Liver (tissue), 9 donors: ENCODE data around the gene TBX1. TPM values are rescaled to one million over a fixed set of nuclear protein-coding genes. Genes with fewer than 3 reads are reported as not detected.

Experiments
- DNase-seq: peaks from one replicate; pipeline ENCODE4 v3.0.0-alpha.2; 2017; ENCODE audit warnings: low spot score
- H3K27ac ChIP-seq, 2 donors: one replicate each; pipeline ENCODE4 v1.7.0; 2013; ENCODE audit warnings: inconsistent platforms in 2 of 2, low read length in 2 of 2, control low read depth in 1 of 2, low read depth in 1 of 2, mild to moderate bottlenecking in 1 of 2
- H3K27me3 ChIP-seq, 4 donors: one replicate each; pipeline versions ENCODE4 v1.6.1 to v1.7.0; 2013; ENCODE audit warnings: low read length in 3 of 4, inconsistent platforms in 1 of 4, mild to moderate bottlenecking in 1 of 4, moderate library complexity in 1 of 4; ENCODE audit not compliant: control insufficient read depth in 4 of 4, insufficient read depth in 4 of 4
- H3K36me3 ChIP-seq, 4 donors: one replicate each; pipeline versions ENCODE4 v1.6.1 to v1.7.0; 2013; ENCODE audit warnings: low read length in 3 of 4, mild to moderate bottlenecking in 3 of 4, low read depth in 1 of 4, moderate library complexity in 1 of 4; ENCODE audit not compliant: control insufficient read depth in 4 of 4, insufficient read depth in 3 of 4
- H3K4me1 ChIP-seq, 4 donors: one replicate each; pipeline versions ENCODE4 v1.6.1 to v1.7.0; 2013; ENCODE audit warnings: low read length in 3 of 4, mild to moderate bottlenecking in 3 of 4, moderate library complexity in 1 of 4; ENCODE audit not compliant: control insufficient read depth in 4 of 4, insufficient read depth in 4 of 4
- H3K4me3 ChIP-seq, 3 donors: one replicate each; pipeline versions ENCODE4 v1.6.1 to v1.7.0; 2013; ENCODE audit warnings: low read length in 3 of 3, control low read depth in 1 of 3, low read depth in 1 of 3, mild to moderate bottlenecking in 1 of 3
- H3K9ac ChIP-seq, 2 donors: one replicate each; pipeline ENCODE4 v1.7.0; 2013; ENCODE audit warnings: low read length in 2 of 2, mild to moderate bottlenecking in 2 of 2, moderate library complexity in 2 of 2, control low read depth in 1 of 2, low read depth in 1 of 2
- H3K9me3 ChIP-seq, 4 donors: one replicate each; pipeline versions ENCODE4 v1.6.1 to v1.7.0; 2013; ENCODE audit warnings: low read length in 3 of 4; ENCODE audit not compliant: control insufficient read depth in 4 of 4
- EGR1 ChIP-seq, 2 donors: IDR thresholded peaks; 2 replicates each; pipeline ENCODE4 v1.6.1; 2016 to 2018; ENCODE audit warnings: antibody characterized with exemption in 2 of 2, low read depth in 2 of 2
- FOXA1 ChIP-seq: IDR thresholded peaks from 2 replicates; pipeline ENCODE4 v1.6.1; 2016; ENCODE audit warnings: antibody characterized with exemption
- FOXA2 ChIP-seq: IDR thresholded peaks from 2 replicates; pipeline ENCODE4 v1.6.1; 2016; ENCODE audit warnings: antibody characterized with exemption
- GABPA ChIP-seq, 2 donors: IDR thresholded peaks in 1 of 2; conservative IDR thresholded peaks in 1 of 2; 2 replicates each; pipeline ENCODE4 v1.6.1; 2016; ENCODE audit warnings: antibody characterized with exemption in 2 of 2, mild to moderate bottlenecking in 1 of 2, moderate library complexity in 1 of 2
- HNF4A ChIP-seq, 2 donors: conservative IDR thresholded peaks; 2 replicates each; pipeline ENCODE4 v1.6.1; 2016; ENCODE audit warnings: antibody characterized with exemption in 2 of 2, mild to moderate bottlenecking in 2 of 2
- HNF4G ChIP-seq: IDR thresholded peaks from 2 replicates; pipeline ENCODE4 v1.6.1; 2016; ENCODE audit warnings: antibody characterized with exemption
- JUND ChIP-seq, 2 donors: IDR thresholded peaks; 2 replicates each; pipeline ENCODE4 v1.6.1; 2016; ENCODE audit warnings: antibody characterized with exemption in 2 of 2
- NR2F2 ChIP-seq: IDR thresholded peaks from 2 replicates; pipeline ENCODE4 v1.6.1; 2016; ENCODE audit warnings: antibody characterized with exemption
- RAD21 ChIP-seq, 2 donors: IDR thresholded peaks; 2 replicates each; pipeline ENCODE4 v1.6.1; 2016; ENCODE audit warnings: antibody characterized with exemption in 2 of 2, mild to moderate bottlenecking in 2 of 2
- RXRA ChIP-seq, 2 donors: IDR thresholded peaks; 2 replicates each; pipeline ENCODE4 v1.6.1; 2017 to 2018; ENCODE audit warnings: antibody characterized with exemption in 2 of 2, mild to moderate bottlenecking in 1 of 2
- SP1 ChIP-seq: IDR thresholded peaks from 2 replicates; pipeline ENCODE4 v1.6.1; 2018; ENCODE audit warnings: antibody characterized with exemption, mild to moderate bottlenecking
- TAF1 ChIP-seq: conservative IDR thresholded peaks from 2 replicates; pipeline ENCODE4 v1.6.1; 2016; ENCODE audit warnings: antibody characterized with exemption, mild to moderate bottlenecking
- YY1 ChIP-seq: IDR thresholded peaks from 2 replicates; pipeline ENCODE4 v1.6.1; 2016; ENCODE audit warnings: antibody characterized with exemption, mild to moderate bottlenecking
- WGBS: extraction: QIAGEN DNeasy Blood & Tissue Kit; methylation state at CpG from one replicate; pipeline ENCODE4 v1.1.7; 2013; 5-methylcytosine and 5-hydroxymethylcytosine counted together
- polyA plus RNA-seq, 2 donors: library from polyadenylated mRNA; stranded (reverse) in 1 of 2; unstranded in 1 of 2; fragments of 200-250 nt in 1 of 2; fragments of >200 nt in 1 of 2; fragmentation: Nextera tagmentation in 1 of 2; extraction: Ambion mirVana in 1 of 2; gene quantifications; one replicate each; pipeline versions ENCODE4 v1.2.1 to v1.2.3, GENCODE V29; 2013 to 2015
- total RNA-seq, 2 donors: library from RNA; depleted of rRNA; stranded (reverse); fragments of >200 nt; gene quantifications; one replicate each; pipeline ENCODE4 v1.2.3, GENCODE V29; 2014
- TF ChIP-seq, protein P1 (sequence below): IDR thresholded peaks from 2 replicates; pipeline ENCODE4 v1.6.1; 2016; ENCODE audit warnings: antibody characterized with exemption
- TF ChIP-seq, protein P2 (sequence below): IDR thresholded peaks from 2 replicates; pipeline ENCODE4 v1.6.1; 2016; ENCODE audit warnings: antibody characterized with exemption
- TF ChIP-seq, protein P3 (sequence below): fragments of 150-350 bp; IDR thresholded peaks from 2 replicates; pipeline ENCODE4 v1.5.1; 2017; ENCODE audit warnings: improper control_type of control experiment, low read depth, low read length; ENCODE audit not compliant: missing input control
- TF ChIP-seq, protein P4 (sequence below): IDR thresholded peaks from 2 replicates; pipeline ENCODE4 v1.6.1; 2016; ENCODE audit warnings: antibody characterized with exemption, mild to moderate bottlenecking
- TF ChIP-seq, protein P5 (sequence below): IDR thresholded peaks from 2 replicates; pipeline ENCODE4 v1.6.1; 2016; ENCODE audit warnings: antibody characterized with exemption
- donor health status: healthy.
- donor health status: healthy.
- donor health status: healthy.
- donor health status: healthy.
- donor health status: healthy.

Gene TBX1
- total and polyA plus RNA-seq, 4 donors, result 0.17 to 0.18 TPM; not detected in 2

DNA sequence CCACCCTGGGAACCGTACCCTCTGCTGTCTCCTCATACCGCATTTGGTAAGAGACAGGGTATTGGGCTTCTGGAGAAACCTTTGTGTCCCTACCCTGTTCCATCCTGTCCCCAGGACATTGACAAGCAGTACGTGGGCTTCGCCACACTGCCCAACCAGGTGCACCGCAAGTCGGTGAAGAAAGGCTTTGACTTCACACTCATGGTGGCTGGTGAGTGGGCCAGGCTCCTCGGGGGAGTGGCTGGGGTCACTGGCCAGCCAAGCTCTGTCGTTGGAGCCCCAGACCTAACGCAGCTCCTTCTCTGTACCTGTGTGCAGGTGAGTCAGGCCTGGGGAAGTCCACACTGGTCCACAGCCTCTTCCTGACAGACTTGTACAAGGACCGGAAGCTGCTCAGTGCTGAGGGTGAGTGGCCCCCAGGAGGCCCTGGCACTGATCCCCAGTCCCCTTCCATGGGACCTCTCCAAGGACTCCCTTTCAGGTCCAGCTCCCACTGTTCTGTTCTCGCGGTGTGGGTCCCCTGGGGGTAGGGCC lies 41.0 kb upstream of the TBX1 start:
- Histone ChIP-seq H3K27ac (no peak overlapping the region), H3K9me3 (no peaks in the 10 kb centered on the region), H3K27me3 (peaks cover 0 to 8% (median 4%) of the 10 kb centered on the region in 4 donors), H3K9ac (no peak overlapping the region), H3K4me3 (no peak overlapping the region), H3K4me1 (peaks cover 21 to 43% (median 31%) of the 10 kb centered on the region in 4 donors), H3K36me3 (no peaks in the 10 kb centered on the region)
- no peak for DNase-seq
- 83% methylated on average over 12 of the region's 12 CpGs for WGBS
- TF ChIP-seq, protein P1, sequence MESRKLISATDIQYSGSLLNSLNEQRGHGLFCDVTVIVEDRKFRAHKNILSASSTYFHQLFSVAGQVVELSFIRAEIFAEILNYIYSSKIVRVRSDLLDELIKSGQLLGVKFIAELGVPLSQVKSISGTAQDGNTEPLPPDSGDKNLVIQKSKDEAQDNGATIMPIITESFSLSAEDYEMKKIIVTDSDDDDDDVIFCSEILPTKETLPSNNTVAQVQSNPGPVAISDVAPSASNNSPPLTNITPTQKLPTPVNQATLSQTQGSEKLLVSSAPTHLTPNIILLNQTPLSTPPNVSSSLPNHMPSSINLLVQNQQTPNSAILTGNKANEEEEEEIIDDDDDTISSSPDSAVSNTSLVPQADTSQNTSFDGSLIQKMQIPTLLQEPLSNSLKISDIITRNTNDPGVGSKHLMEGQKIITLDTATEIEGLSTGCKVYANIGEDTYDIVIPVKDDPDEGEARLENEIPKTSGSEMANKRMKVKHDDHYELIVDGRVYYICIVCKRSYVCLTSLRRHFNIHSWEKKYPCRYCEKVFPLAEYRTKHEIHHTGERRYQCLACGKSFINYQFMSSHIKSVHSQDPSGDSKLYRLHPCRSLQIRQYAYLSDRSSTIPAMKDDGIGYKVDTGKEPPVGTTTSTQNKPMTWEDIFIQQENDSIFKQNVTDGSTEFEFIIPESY, result no peak
- TF ChIP-seq HNF4G (no peak), SP1 (no peak), YY1 (no peak), EGR1 (IDR thresholded peaks at IDR 0.05; ENCODE audit: low read depth in 2 of 2) (no peak), JUND (IDR thresholded peaks at IDR 0.05) (no peak), FOXA2 (no peak), FOXA1 (no peak), RXRA (IDR thresholded peaks at IDR 0.05) (no peak), GABPA (IDR thresholded peaks at IDR 0.05 in 1 of 2, conservative IDR thresholded peaks at IDR 0.05 in 1 of 2) (no peak), NR2F2 (no peak), RAD21 (IDR thresholded peaks at IDR 0.05) (no peak), HNF4A (conservative IDR thresholded peaks at IDR 0.05) (no peak), TAF1 (no peak)
- TF ChIP-seq, protein P2, sequence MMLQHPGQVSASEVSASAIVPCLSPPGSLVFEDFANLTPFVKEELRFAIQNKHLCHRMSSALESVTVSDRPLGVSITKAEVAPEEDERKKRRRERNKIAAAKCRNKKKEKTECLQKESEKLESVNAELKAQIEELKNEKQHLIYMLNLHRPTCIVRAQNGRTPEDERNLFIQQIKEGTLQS, result no peak
- TF ChIP-seq, protein P3, sequence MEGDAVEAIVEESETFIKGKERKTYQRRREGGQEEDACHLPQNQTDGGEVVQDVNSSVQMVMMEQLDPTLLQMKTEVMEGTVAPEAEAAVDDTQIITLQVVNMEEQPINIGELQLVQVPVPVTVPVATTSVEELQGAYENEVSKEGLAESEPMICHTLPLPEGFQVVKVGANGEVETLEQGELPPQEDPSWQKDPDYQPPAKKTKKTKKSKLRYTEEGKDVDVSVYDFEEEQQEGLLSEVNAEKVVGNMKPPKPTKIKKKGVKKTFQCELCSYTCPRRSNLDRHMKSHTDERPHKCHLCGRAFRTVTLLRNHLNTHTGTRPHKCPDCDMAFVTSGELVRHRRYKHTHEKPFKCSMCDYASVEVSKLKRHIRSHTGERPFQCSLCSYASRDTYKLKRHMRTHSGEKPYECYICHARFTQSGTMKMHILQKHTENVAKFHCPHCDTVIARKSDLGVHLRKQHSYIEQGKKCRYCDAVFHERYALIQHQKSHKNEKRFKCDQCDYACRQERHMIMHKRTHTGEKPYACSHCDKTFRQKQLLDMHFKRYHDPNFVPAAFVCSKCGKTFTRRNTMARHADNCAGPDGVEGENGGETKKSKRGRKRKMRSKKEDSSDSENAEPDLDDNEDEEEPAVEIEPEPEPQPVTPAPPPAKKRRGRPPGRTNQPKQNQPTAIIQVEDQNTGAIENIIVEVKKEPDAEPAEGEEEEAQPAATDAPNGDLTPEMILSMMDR, result no peak
- TF ChIP-seq, protein P4, sequence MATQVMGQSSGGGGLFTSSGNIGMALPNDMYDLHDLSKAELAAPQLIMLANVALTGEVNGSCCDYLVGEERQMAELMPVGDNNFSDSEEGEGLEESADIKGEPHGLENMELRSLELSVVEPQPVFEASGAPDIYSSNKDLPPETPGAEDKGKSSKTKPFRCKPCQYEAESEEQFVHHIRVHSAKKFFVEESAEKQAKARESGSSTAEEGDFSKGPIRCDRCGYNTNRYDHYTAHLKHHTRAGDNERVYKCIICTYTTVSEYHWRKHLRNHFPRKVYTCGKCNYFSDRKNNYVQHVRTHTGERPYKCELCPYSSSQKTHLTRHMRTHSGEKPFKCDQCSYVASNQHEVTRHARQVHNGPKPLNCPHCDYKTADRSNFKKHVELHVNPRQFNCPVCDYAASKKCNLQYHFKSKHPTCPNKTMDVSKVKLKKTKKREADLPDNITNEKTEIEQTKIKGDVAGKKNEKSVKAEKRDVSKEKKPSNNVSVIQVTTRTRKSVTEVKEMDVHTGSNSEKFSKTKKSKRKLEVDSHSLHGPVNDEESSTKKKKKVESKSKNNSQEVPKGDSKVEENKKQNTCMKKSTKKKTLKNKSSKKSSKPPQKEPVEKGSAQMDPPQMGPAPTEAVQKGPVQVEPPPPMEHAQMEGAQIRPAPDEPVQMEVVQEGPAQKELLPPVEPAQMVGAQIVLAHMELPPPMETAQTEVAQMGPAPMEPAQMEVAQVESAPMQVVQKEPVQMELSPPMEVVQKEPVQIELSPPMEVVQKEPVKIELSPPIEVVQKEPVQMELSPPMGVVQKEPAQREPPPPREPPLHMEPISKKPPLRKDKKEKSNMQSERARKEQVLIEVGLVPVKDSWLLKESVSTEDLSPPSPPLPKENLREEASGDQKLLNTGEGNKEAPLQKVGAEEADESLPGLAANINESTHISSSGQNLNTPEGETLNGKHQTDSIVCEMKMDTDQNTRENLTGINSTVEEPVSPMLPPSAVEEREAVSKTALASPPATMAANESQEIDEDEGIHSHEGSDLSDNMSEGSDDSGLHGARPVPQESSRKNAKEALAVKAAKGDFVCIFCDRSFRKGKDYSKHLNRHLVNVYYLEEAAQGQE, result no peak
- TF ChIP-seq, protein P5, sequence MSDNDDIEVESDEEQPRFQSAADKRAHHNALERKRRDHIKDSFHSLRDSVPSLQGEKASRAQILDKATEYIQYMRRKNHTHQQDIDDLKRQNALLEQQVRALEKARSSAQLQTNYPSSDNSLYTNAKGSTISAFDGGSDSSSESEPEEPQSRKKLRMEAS, result no peak
